ENCODE results near the gene ASCC3.

GRCh38 chr6:100464903-100465700, 416.0 kb downstream of the ASCC3 start, which contains the start of gene SIM1:
- TF ChIP-seq, protein P1, sequence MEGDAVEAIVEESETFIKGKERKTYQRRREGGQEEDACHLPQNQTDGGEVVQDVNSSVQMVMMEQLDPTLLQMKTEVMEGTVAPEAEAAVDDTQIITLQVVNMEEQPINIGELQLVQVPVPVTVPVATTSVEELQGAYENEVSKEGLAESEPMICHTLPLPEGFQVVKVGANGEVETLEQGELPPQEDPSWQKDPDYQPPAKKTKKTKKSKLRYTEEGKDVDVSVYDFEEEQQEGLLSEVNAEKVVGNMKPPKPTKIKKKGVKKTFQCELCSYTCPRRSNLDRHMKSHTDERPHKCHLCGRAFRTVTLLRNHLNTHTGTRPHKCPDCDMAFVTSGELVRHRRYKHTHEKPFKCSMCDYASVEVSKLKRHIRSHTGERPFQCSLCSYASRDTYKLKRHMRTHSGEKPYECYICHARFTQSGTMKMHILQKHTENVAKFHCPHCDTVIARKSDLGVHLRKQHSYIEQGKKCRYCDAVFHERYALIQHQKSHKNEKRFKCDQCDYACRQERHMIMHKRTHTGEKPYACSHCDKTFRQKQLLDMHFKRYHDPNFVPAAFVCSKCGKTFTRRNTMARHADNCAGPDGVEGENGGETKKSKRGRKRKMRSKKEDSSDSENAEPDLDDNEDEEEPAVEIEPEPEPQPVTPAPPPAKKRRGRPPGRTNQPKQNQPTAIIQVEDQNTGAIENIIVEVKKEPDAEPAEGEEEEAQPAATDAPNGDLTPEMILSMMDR (IDR thresholded peaks at IDR 0.05): no peak
- peak; percentile 79 for TF ChIP-seq EZH2 (IDR thresholded peaks at IDR 0.05; ENCODE audit: borderline replicate concordance, insufficient read depth, low read depth, low read length, poor library complexity, severe bottlenecking)
